Measurements from ENCODE around the gene SFMBT2.

DNA sequence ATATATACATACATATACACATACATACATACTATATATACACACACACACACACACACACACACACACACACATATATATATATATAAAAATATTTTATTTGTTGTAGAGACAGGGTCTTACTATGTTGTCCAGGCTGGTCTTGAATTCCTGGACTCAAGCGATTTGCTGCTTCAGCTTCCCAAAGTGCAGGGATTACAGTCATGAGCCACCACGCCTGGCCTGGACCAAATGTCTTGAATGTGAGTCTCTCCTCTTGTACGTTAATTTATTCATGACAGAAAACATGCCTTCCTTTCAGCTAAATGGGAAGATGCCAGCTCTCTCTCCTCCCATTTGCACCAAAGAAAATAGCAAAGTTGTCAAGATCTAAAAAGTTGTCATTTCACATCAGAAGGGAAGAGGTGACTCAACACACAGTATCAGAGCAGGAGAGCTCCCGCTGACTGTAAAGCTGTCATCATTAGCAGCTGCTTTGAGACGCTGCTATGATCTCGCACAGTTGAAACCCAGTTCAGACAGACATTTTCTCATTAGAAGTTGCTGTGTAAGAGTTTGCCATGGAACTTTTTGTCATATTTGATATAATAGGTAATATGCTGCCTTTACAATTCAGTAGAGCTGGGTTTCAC lies 224.3 kb downstream of the SFMBT2 start:
- TF ChIP-seq EP300 (IDR thresholded peaks at IDR 0.05) (no peak), POLR2AphosphoS5 (IDR thresholded peaks at IDR 0.05) (no peak)
- TF ChIP-seq, protein P1, sequence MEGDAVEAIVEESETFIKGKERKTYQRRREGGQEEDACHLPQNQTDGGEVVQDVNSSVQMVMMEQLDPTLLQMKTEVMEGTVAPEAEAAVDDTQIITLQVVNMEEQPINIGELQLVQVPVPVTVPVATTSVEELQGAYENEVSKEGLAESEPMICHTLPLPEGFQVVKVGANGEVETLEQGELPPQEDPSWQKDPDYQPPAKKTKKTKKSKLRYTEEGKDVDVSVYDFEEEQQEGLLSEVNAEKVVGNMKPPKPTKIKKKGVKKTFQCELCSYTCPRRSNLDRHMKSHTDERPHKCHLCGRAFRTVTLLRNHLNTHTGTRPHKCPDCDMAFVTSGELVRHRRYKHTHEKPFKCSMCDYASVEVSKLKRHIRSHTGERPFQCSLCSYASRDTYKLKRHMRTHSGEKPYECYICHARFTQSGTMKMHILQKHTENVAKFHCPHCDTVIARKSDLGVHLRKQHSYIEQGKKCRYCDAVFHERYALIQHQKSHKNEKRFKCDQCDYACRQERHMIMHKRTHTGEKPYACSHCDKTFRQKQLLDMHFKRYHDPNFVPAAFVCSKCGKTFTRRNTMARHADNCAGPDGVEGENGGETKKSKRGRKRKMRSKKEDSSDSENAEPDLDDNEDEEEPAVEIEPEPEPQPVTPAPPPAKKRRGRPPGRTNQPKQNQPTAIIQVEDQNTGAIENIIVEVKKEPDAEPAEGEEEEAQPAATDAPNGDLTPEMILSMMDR (IDR thresholded peaks at IDR 0.05) = no peak

Measured in esophagus muscularis mucosa (tissue), 4 donors.